ENCODE data around the gene LCA5L. TPM values are rescaled to one million over a fixed set of nuclear protein-coding genes. Genes with fewer than 3 reads are reported as not detected.

LCA5L gene
- total RNA-seq, 1 donor from 2014 or later: 3.0 TPM

- H3K4me3 ChIP-seq: no peak overlapping the region
- H3K27me3 ChIP-seq (ENCODE audit: low read depth): no peaks in the 10 kb centered on the region
- H3K27ac ChIP-seq: no peak overlapping the region
- intact Hi-C loops (cut with DNase I): no loop called here
- no peaks in the 10 kb centered on the region for H3K4me1 ChIP-seq
- no peaks in the 10 kb centered on the region for H3K9me3 ChIP-seq
- no peaks in the 10 kb centered on the region for H3K36me3 ChIP-seq
- TF ChIP-seq CTCF (IDR thresholded peaks at IDR 0.05): no peak
- DNase-seq (no peak), ATAC-seq (no peak)
These were observed 34.7 kb upstream of the LCA5L start for GRCh38 chr21:39480271-39480670.

GRCh38 chr21:39479814-39480182, 34.2 kb upstream of the LCA5L start:
- no peaks in the 10 kb centered on the region for H3K4me1 ChIP-seq
- no peak for ATAC-seq

GRCh38 chr21:39479164-39479813, 33.7 kb upstream of the LCA5L start:
- H3K9me3 ChIP-seq: no peaks in the 10 kb centered on the region
- no peaks in the 10 kb centered on the region for H3K27me3 ChIP-seq (ENCODE audit: low read depth)
- no peak for DNase-seq
- no peak for ATAC-seq
- H3K4me3 ChIP-seq: no peak overlapping the region
- intact Hi-C loops (cut with DNase I): no loop called here
- no peaks in the 10 kb centered on the region for H3K36me3 ChIP-seq
- no peak for TF ChIP-seq CTCF (IDR thresholded peaks at IDR 0.05)
- no peaks in the 10 kb centered on the region for H3K4me1 ChIP-seq
- no peak overlapping the region for H3K27ac ChIP-seq

More at GRCh38 chr21:39479814-39480182, 34.2 kb upstream of the LCA5L start:
- Histone ChIP-seq H3K4me3 (no peak overlapping the region), H3K27ac (no peak overlapping the region), H3K9me3 (no peaks in the 10 kb centered on the region), H3K27me3 (ENCODE audit: low read depth) (no peaks in the 10 kb centered on the region), H3K36me3 (no peaks in the 10 kb centered on the region)
- intact Hi-C loops (cut with DNase I): no loop called here
- no peak for TF ChIP-seq CTCF (IDR thresholded peaks at IDR 0.05)
- DNase-seq: no peak

GRCh38 chr21:39474611-39475010, 29.0 kb upstream of the LCA5L start:
- Histone ChIP-seq H3K27me3 (ENCODE audit: low read depth) (no peaks in the 10 kb centered on the region), H3K27ac (no peak overlapping the region), H3K4me3 (no peak overlapping the region), H3K36me3 (no peaks in the 10 kb centered on the region), H3K4me1 (no peaks in the 10 kb centered on the region), H3K9me3 (no peaks in the 10 kb centered on the region)
- TF ChIP-seq CTCF (IDR thresholded peaks at IDR 0.05): no peak
- DNase-seq: no peak
- intact Hi-C loops (cut with DNase I): no loop called here
- no peak for ATAC-seq

GRCh38 chr21:39472786-39473185, 27.2 kb upstream of the LCA5L start:
- Histone ChIP-seq H3K4me3 (no peak overlapping the region), H3K27ac (no peak overlapping the region), H3K4me1 (no peaks in the 10 kb centered on the region), H3K27me3 (ENCODE audit: low read depth) (no peaks in the 10 kb centered on the region), H3K9me3 (no peaks in the 10 kb centered on the region), H3K36me3 (no peaks in the 10 kb centered on the region)
- TF ChIP-seq CTCF (IDR thresholded peaks at IDR 0.05): no peak
- DNase-seq: no peak
- no peak for ATAC-seq
- intact Hi-C loops (cut with DNase I): no loop called here

Measured in lower lobe of right lung (tissue), 2 donors.